Measurements from ENCODE around the gene KRT6C.

GRCh38 chr12:52517005-52517835, 43.6 kb upstream of the KRT6C start:
- TF ChIP-seq POLR2AphosphoS5 (IDR thresholded peaks at IDR 0.05; ENCODE audit: low read depth, low read length) (no peak), POLR2A (IDR thresholded peaks at IDR 0.05; ENCODE audit: low read depth, low read length) (no peak)
